ENCODE results near the gene ZNF484.
"Not testable (repeated sequence)": the region's sequence is repeated elsewhere in the genome, so short reads cannot be mapped to it uniquely, and the experiment has no call there.

Gene ZNF484

GRCh38 chr9:92807757-92808725, 69.8 kb downstream of the ZNF484 start:
- peak overlapping the region in 1 of 2 donors; percentile 18 for H3K4me3 ChIP-seq (ENCODE audit: low read depth in 1 of 2, low read length in 2 of 2)
- H3K27ac ChIP-seq (ENCODE audit: low read depth, low read length): no peak overlapping the region
- H3K4me1 ChIP-seq (ENCODE audit: insufficient read depth, low read length): peaks cover 7% of the 10 kb centered on the region
- no peak overlapping the region for H3K9ac ChIP-seq (ENCODE audit: low read length)
- no peaks in the 10 kb centered on the region for H3K36me3 ChIP-seq (ENCODE audit: insufficient read depth, low read length)
- peaks cover 48 to 64% of the 10 kb centered on the region in 2 donors for H3K27me3 ChIP-seq (ENCODE audit: control insufficient read depth in 1 of 2, insufficient read depth in 2 of 2, low read length in 2 of 2)
- no peaks in the 10 kb centered on the region for H3K9me3 ChIP-seq (ENCODE audit: low read length)

DNA sequence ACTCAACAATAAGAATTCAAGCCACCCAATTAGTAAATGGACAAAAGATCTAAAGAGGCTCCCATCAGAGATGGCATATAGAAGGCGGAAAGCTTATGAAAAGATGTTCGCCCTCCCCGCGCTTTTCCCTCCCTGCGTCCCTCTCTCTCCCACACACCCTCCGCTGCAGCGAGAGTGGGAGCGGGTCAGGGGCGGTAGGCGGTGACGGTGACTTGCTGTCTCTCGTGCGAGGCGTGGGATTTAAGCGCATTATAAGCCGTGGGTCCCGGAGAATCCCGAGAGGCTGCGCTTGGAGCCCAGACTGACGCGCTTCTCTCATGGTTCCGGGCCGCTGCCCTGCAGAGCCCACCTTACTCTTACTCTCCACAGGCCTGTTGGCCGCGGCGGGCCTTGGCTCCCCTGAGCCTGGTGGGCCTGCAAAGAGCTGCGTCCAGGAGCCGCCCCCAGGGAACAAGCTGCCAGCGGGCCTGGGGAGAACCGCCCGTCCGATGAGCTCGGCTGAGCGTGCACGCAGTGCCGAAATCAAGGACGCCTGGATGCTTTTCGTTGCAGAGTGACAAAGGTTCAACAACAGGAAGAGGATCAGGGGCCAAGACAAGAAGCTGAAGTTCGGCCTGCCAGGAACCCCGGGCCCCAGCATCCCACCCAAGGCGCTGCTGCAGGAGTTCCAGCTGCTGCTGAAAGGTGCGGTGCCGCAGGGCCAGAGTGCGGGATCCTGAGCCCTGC, 70.6 kb downstream of the ZNF484 start:
- peaks cover 7% of the 10 kb centered on the region for H3K4me1 ChIP-seq (ENCODE audit: insufficient read depth, low read length)
- no peak overlapping the region for H3K9ac ChIP-seq (ENCODE audit: low read length)
- no peaks in the 10 kb centered on the region for H3K9me3 ChIP-seq (ENCODE audit: low read length)
- H3K36me3 ChIP-seq (ENCODE audit: insufficient read depth, low read length): no peaks in the 10 kb centered on the region
- H3K4me3 ChIP-seq (ENCODE audit: low read depth in 1 of 2, low read length in 2 of 2): no peak overlapping the region
- H3K27ac ChIP-seq (ENCODE audit: low read depth, low read length): no peak overlapping the region
- H3K27me3 ChIP-seq (ENCODE audit: control insufficient read depth in 1 of 2, insufficient read depth in 2 of 2, low read length in 2 of 2): peaks cover 43 to 57% of the 10 kb centered on the region in 2 donors

- Histone ChIP-seq H3K4me1 (ENCODE audit: insufficient read depth, low read length) (peaks cover 3% of the 10 kb centered on the region), H3K36me3 (ENCODE audit: insufficient read depth, low read length) (no peaks in the 10 kb centered on the region), H3K9me3 (ENCODE audit: low read length) (no peaks in the 10 kb centered on the region), H3K27me3 (ENCODE audit: control insufficient read depth in 1 of 2, insufficient read depth in 2 of 2, low read length in 2 of 2) (peaks cover 30 to 42% of the 10 kb centered on the region in 2 donors), H3K4me3 (ENCODE audit: low read depth in 1 of 2, low read length in 2 of 2) (no peak overlapping the region), H3K27ac (ENCODE audit: low read depth, low read length) (no peak overlapping the region), H3K9ac (ENCODE audit: low read length) (no peak overlapping the region)
Observed at GRCh38 chr9:92804727-92805126, 73.1 kb downstream of the ZNF484 start.

DNA sequence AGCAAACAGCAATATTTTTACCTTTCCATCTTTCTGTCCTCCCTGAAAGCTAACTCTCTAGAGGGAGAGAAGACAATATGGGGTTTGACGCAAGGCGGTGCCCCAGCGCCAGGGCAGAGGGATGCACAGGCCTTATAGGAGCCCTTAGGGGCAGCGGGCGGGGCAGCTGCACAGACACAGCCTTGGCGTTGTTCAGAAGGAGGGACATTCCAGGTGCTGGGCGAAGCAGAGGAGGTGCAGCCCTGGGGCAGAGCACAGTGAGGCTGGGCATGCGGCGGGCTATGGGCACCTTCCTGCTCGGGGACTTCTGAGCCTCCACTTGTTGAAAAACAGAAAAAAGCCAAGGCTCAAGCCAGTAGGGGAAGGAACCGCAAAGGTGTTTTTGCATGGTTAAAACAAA, 79.5 kb downstream of the ZNF484 start:
- peaks cover 0 to 5% of the 10 kb centered on the region in 2 donors for H3K27me3 ChIP-seq (ENCODE audit: control insufficient read depth in 1 of 2, insufficient read depth in 2 of 2, low read length in 2 of 2)

GRCh38 chr9:92796337-92796804, 81.5 kb downstream of the ZNF484 start:
- not testable (repeated sequence) for H3K4me1 ChIP-seq (ENCODE audit: insufficient read depth, low read length); H3K36me3 ChIP-seq (ENCODE audit: insufficient read depth, low read length); H3K27ac ChIP-seq (ENCODE audit: low read depth, low read length); H3K4me3 ChIP-seq (ENCODE audit: low read depth in 1 of 2, low read length in 2 of 2); H3K9ac ChIP-seq (ENCODE audit: low read length); H3K9me3 ChIP-seq (ENCODE audit: low read length); H3K27me3 ChIP-seq (ENCODE audit: control insufficient read depth in 1 of 2, insufficient read depth in 2 of 2, low read length in 2 of 2)

More for the DNA sequence above, 79.5 kb downstream of the ZNF484 start:
- no peak overlapping the region for H3K27ac ChIP-seq (ENCODE audit: low read depth, low read length)
- no peaks in the 10 kb centered on the region for H3K4me1 ChIP-seq (ENCODE audit: insufficient read depth, low read length)
- no peaks in the 10 kb centered on the region for H3K9me3 ChIP-seq (ENCODE audit: low read length)
- H3K9ac ChIP-seq (ENCODE audit: low read length): no peak overlapping the region
- no peaks in the 10 kb centered on the region for H3K36me3 ChIP-seq (ENCODE audit: insufficient read depth, low read length)
- H3K4me3 ChIP-seq (ENCODE audit: low read depth in 1 of 2, low read length in 2 of 2): no peak overlapping the region

GRCh38 chr9:92795598-92796336, 82.1 kb downstream of the ZNF484 start:
- Histone ChIP-seq H3K27ac (ENCODE audit: low read depth, low read length) (no peak overlapping the region), H3K36me3 (ENCODE audit: insufficient read depth, low read length) (no peaks in the 10 kb centered on the region), H3K4me3 (ENCODE audit: low read depth in 1 of 2, low read length in 2 of 2) (no peak overlapping the region), H3K4me1 (ENCODE audit: insufficient read depth, low read length) (no peaks in the 10 kb centered on the region), H3K27me3 (ENCODE audit: control insufficient read depth in 1 of 2, insufficient read depth in 2 of 2, low read length in 2 of 2) (peaks cover 0 to 5% of the 10 kb centered on the region in 2 donors), H3K9ac (ENCODE audit: low read length) (no peak overlapping the region), H3K9me3 (ENCODE audit: low read length) (no peaks in the 10 kb centered on the region)
